ENCODE results near the gene ADAT3.

- TF ChIP-seq CTCF (IDR thresholded peaks at IDR 0.05), result no peak
- no peak for TF ChIP-seq POLR2A (IDR thresholded peaks at IDR 0.05)
Observed at GRCh38 chr19:1882089-1882785, 23.0 kb upstream of the ADAT3 start.
